GM18870 (cell line): Measurements from ENCODE around the gene FCER2.
"Not testable (repeated sequence)": the region's sequence is repeated elsewhere in the genome, so short reads cannot be mapped to it uniquely, and the experiment has no call there.

Experiments used
- ATAC-seq: cut with Tn5 transposase; IDR thresholded peaks from one replicate; pipeline ENCODE4 v1.9.1; 2021; ENCODE audit warnings: moderate library complexity; ENCODE audit not compliant: unreplicated experiment

Gene FCER2

GRCh38 chr19:7701654-7702457 is at the start of gene FCER2:
Gene FCER2 (minus strand): TSS chr19:7702131. CDS start chr19:7699760, 2,371 bp downstream.
- peak; percentile 39 for ATAC-seq

- no peak for ATAC-seq
These were observed 49.3 kb upstream of the FCER2 start for GRCh38 chr19:7751157-7751783.

- ATAC-seq = no peak
These were observed 46.8 kb upstream of the FCER2 start for GRCh38 chr19:7748756-7749155.

GRCh38 chr19:7748171-7748570 is 46.2 kb upstream of the FCER2 start:
- ATAC-seq = no peak

- ATAC-seq = no peak
These were observed 45.3 kb upstream of the FCER2 start, which contains the start of gene CD209 for GRCh38 chr19:7746903-7747884. Gene CD209 (minus strand): TSS chr19:7747534. CDS start chr19:7747511, 23 bp downstream.

GRCh38 chr19:7746306-7746705 is 44.4 kb upstream of the FCER2 start:
- ATAC-seq = not testable (repeated sequence)

- ATAC-seq = no peak
These were observed 43.1 kb upstream of the FCER2 start for GRCh38 chr19:7744871-7745650.

GRCh38 chr19:7744199-7744786 is 42.4 kb upstream of the FCER2 start:
- no peak for ATAC-seq

GRCh38 chr19:7743425-7743841 is 41.5 kb upstream of the FCER2 start:
- ATAC-seq = no peak

GRCh38 chr19:7742991-7743390 is 41.1 kb upstream of the FCER2 start:
- no peak for ATAC-seq

GRCh38 chr19:7742575-7742974 is 40.6 kb upstream of the FCER2 start:
- ATAC-seq = no peak

- ATAC-seq = no peak
These were observed 38.7 kb upstream of the FCER2 start for GRCh38 chr19:7740682-7741054.

GRCh38 chr19:7739801-7740681 is 38.1 kb upstream of the FCER2 start:
- ATAC-seq = no peak

- ATAC-seq = no peak
These were observed 37.4 kb upstream of the FCER2 start for GRCh38 chr19:7739211-7739755.

- ATAC-seq = no peak
These were observed 36.1 kb upstream of the FCER2 start for GRCh38 chr19:7738023-7738422.

- no peak for ATAC-seq
These were observed 35.3 kb upstream of the FCER2 start for GRCh38 chr19:7737215-7737614.

- no peak for ATAC-seq
These were observed 34.2 kb upstream of the FCER2 start for GRCh38 chr19:7736148-7736547.
